Mesothelial cell of epicardium (in vitro differentiated cells): ENCODE results near the gene INTS15. TPM values are rescaled to one million over a fixed set of nuclear protein-coding genes. Genes with fewer than 3 reads are reported as not detected.
A peak's percentile ranks its signal among the peaks of the same experiment; 100 is the strongest.

ENCODE experiments used
- DNase-seq, 2 experiments: peaks; one replicate each; pipeline ENCODE4 v3.0.0; 2021; ENCODE audit warnings: low spot score in 2 of 2; ENCODE audit not compliant: unreplicated experiment in 2 of 2
- H3K27ac Mint-ChIP-seq: 2 replicates; pipeline ENCODE4 v1.8.0; 2021; ENCODE audit warnings: mixed read lengths
- H3K27me3 Mint-ChIP-seq: 2 replicates; pipeline ENCODE4 v1.8.0; 2021; ENCODE audit warnings: low read depth, mixed read lengths
- H3K36me3 Mint-ChIP-seq: 2 replicates; pipeline ENCODE4 v1.8.0; 2021; ENCODE audit warnings: mixed read lengths
- H3K4me1 Mint-ChIP-seq: 2 replicates; pipeline ENCODE4 v1.8.0; 2021; ENCODE audit warnings: mixed read lengths
- H3K4me3 Mint-ChIP-seq: 2 replicates; pipeline ENCODE4 v1.8.0; 2021; ENCODE audit warnings: mild to moderate bottlenecking, moderate library complexity, mixed read lengths
- H3K9me3 Mint-ChIP-seq: 2 replicates; pipeline ENCODE4 v1.8.0; 2021; ENCODE audit warnings: mixed read lengths
- total RNA-seq: library from RNA; stranded (reverse); gene quantifications from 3 replicates; pipeline ENCODE4 v1.2.1, GENCODE V29; 2021
- TF ChIP-seq, protein P1 (sequence below): fragments of 200-600 bp; sonication (generic); IDR thresholded peaks from one replicate; pipeline ENCODE4 v1.5.0; 2021; ENCODE audit warnings: antibody characterized with exemption; ENCODE audit not compliant: unreplicated experiment

The INTS15 gene
- total RNA-seq, 1 donor from 2014 or later, result 44.4 TPM

DNA sequence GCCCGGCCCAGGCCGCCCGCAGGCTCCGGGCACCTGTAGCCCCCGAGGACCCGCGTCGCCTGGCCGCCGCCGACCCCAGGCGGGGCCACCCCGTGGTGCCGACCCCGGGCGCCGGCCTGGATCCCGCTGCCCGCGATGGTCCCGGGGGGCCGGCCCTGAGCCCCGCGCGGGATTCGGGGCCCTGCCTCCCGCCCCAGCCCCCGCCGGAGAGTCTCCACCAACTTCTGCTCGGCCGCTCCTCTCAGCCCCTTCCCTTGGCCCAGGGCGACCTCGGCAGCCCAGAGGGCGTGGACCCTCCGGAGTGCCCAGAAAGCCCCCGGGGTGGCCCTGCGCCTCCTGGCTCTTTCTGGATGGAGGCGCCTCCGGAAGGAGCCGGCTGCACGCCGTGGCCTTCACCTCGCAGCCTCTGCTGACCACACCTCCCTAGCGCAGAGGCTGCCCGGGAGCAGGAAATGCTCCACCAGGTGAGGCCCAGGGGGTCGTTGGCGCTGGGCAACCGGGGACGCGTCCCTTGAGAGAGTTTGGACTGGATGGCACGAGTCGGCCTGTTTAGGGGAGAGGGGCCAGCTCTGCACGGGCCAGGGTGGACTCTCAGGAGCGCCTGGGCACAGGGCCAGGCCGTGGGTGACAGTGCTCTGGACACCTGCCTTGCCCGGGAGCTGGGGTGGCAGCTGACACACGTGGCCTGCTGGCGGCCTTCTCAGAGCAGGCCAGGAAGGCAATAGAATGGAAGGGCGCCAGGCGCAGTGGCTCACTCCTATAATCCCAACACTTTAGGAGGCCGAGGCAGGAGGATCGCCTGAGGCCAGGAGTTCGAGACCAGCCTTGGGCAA, 26.1 kb downstream of the INTS15 start:
- H3K9me3 Mint-ChIP-seq, result no peaks in the 10 kb centered on the region
- TF ChIP-seq, protein P1, sequence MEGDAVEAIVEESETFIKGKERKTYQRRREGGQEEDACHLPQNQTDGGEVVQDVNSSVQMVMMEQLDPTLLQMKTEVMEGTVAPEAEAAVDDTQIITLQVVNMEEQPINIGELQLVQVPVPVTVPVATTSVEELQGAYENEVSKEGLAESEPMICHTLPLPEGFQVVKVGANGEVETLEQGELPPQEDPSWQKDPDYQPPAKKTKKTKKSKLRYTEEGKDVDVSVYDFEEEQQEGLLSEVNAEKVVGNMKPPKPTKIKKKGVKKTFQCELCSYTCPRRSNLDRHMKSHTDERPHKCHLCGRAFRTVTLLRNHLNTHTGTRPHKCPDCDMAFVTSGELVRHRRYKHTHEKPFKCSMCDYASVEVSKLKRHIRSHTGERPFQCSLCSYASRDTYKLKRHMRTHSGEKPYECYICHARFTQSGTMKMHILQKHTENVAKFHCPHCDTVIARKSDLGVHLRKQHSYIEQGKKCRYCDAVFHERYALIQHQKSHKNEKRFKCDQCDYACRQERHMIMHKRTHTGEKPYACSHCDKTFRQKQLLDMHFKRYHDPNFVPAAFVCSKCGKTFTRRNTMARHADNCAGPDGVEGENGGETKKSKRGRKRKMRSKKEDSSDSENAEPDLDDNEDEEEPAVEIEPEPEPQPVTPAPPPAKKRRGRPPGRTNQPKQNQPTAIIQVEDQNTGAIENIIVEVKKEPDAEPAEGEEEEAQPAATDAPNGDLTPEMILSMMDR, result no peak
- H3K36me3 Mint-ChIP-seq, result peaks cover 3% of the 10 kb centered on the region
- H3K4me1 Mint-ChIP-seq, result peaks cover 13% of the 10 kb centered on the region
- no peak overlapping the region for H3K27ac Mint-ChIP-seq
- peak overlapping the region; percentile 68 for H3K4me3 Mint-ChIP-seq
- no peaks in the 10 kb centered on the region for H3K27me3 Mint-ChIP-seq
- DNase-seq, result no peak

DNA sequence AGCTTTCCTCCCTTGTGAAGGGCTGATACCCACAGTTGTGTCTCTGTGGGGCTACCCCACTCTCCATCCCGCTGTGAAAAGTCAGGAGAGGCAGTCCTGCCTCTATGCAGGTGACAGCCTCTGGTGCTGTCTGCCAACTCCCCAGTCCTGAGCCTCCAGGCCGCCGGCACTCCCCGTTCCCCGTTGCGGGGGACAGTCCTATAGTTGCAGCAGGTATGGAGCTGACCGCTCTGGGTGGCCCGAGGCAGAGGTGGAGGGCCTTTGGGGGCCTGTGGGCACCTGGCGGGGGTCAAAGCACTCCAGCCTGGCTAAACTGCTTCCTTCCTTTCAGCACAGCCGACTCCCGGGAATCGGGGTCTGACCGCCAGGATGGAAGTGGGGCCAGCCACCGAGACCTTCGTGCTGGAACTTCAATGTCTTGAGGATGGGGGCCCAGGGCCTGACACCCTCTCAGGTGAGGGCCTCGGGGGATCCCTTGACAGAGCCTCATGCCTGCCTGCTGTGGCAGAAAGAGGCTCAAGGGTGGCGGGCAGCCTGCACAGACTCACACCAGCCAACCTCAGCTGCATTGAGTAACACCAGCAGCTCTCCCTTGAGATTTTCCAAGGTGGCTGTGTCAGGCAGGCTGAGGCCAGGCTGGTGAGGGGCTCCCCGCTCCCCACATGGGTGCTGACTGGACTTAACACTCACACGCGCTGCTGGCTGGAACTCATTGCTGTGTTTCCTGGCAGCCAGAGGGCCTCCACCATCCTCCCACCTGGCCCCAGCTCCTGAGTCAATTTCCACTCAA, 27.2 kb downstream of the INTS15 start:
- H3K36me3 Mint-ChIP-seq, result peaks cover 12% of the 10 kb centered on the region
- peaks cover 13% of the 10 kb centered on the region for H3K4me1 Mint-ChIP-seq
- DNase-seq, result no peak
- TF ChIP-seq, protein P1, result no peak
- peak overlapping the region; percentile 62 for H3K4me3 Mint-ChIP-seq
- H3K27ac Mint-ChIP-seq, result no peak overlapping the region
- H3K9me3 Mint-ChIP-seq, result no peaks in the 10 kb centered on the region
- H3K27me3 Mint-ChIP-seq, result no peaks in the 10 kb centered on the region

DNA sequence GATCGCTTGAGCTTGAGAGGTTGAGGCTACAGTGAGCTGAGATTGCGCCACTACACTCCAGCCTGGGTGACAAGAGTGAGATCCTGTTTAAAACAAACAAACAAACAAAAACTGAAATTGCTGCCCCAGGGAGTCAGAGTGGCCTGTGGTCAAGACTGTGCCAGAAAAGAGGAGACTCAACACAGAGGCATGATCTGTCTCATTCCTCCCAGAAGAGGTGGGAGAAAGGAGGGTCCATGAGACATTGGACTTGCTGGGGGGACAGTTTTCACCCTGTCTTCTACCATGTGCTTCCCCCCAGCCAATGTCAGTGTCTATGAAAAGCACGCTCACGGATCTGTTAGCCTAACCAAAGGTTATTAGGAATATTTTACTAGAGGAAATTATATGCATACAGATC, 28.8 kb downstream of the INTS15 start:
- no peak for DNase-seq
- Mint-ChIP-seq H3K27ac (no peak overlapping the region), H3K4me3 (no peak overlapping the region), H3K27me3 (no peaks in the 10 kb centered on the region), H3K36me3 (peaks cover 17% of the 10 kb centered on the region), H3K4me1 (peaks cover 13% of the 10 kb centered on the region), H3K9me3 (no peaks in the 10 kb centered on the region)
- TF ChIP-seq, protein P1, result no peak

DNA sequence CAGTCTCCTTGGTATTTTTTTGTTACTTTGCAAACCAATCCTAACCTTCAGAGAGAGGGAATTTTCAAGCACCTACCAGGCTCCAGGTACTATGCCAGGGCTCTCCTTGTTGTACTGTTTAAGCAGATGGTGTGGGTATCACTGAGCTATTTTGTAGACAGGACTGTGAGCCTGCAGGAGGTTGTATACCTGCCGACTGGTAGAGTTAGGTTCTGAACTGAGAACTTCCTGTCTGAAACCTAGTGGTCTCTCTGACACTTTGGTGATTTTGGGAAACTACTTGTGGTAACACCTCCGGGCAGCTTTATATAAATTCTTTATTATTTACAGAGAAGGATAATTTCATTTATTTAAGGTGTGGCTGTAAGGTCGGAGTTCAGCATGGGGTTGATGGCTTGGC, 30.1 kb downstream of the INTS15 start:
- TF ChIP-seq, protein P1, result no peak
- no peaks in the 10 kb centered on the region for H3K27me3 Mint-ChIP-seq
- no peak overlapping the region for H3K4me3 Mint-ChIP-seq
- H3K27ac Mint-ChIP-seq, result no peak overlapping the region
- H3K36me3 Mint-ChIP-seq, result peaks cover 19% of the 10 kb centered on the region
- no peaks in the 10 kb centered on the region for H3K9me3 Mint-ChIP-seq
- peaks cover 10% of the 10 kb centered on the region for H3K4me1 Mint-ChIP-seq
- DNase-seq, result no peak

DNA sequence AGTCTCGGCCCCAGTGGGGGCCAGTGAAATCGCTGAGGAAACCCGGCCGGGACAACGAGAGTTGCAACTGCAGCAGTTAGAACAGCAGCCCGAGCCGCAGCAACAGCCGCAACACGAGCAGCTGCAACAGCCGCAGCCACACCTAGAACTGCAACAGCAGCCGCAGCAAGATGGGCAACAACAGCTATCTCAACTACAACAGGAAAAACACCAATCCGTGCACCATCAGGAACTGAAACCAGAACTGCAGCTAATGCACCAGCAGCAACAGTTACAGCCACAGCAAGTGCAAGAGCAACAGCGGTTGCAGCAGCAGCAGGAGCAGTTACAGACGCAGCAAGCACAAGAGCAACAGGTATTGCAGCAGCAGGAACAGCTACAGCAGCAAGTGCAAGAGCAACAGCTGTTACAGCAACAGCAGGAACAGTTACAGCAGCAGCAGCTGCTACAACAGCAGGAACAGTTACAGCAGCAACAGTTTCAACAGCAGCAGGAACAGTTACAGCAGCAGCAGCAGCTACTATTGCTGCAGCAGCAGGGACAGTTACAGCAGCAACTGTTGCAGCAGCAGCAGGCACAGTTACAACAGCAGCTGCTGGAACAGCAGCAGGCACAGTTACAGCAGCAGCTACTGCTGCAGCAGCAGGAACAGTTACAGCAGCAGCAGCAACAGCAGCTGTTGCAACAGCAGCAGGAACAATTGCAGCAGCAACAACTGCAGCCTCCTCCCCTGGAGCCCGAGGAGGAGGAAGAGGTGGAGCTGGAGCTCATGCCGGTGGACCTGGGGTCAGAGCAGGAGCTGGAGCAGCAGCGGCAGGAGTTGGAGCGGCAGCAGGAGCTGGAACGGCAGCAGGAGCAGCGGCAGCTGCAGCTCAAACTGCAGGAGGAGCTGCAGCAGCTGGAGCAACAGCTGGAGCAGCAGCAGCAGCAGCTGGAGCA, 31.6 kb downstream of the INTS15 start:
- H3K4me1 Mint-ChIP-seq, result peaks cover 5% of the 10 kb centered on the region
- no peak for DNase-seq
- TF ChIP-seq, protein P1, result no peak
- H3K4me3 Mint-ChIP-seq, result no peak overlapping the region
- H3K36me3 Mint-ChIP-seq, result peaks cover 19% of the 10 kb centered on the region
- H3K27ac Mint-ChIP-seq, result no peak overlapping the region
- no peaks in the 10 kb centered on the region for H3K9me3 Mint-ChIP-seq
- no peaks in the 10 kb centered on the region for H3K27me3 Mint-ChIP-seq
